GM21576 (cell line): ENCODE measurements around the gene KCNJ12.
"Not testable (repeated sequence)": the region's sequence is repeated elsewhere in the genome, so short reads cannot be mapped to it uniquely, and the experiment has no call there.

ENCODE experiments used
- ATAC-seq: cut with Tn5 transposase; IDR thresholded peaks from one replicate; pipeline ENCODE4 v1.9.1; 2021; ENCODE audit warnings: mild to moderate bottlenecking, moderate library complexity; ENCODE audit not compliant: unreplicated experiment

KCNJ12 gene

GRCh38 chr17:21376081-21376758 lies at the start of gene KCNJ12:
Gene KCNJ12 (plus strand): TSS chr17:21376357. CDS start chr17:21415343, 38,986 bp downstream.
- ATAC-seq: no peak

- ATAC-seq: peak; percentile 63
Observed at GRCh38 chr17:21327921-21328320, 48.2 kb upstream of the KCNJ12 start.

- ATAC-seq: not testable (repeated sequence)
Observed at GRCh38 chr17:21328778-21329177, 47.4 kb upstream of the KCNJ12 start.

GRCh38 chr17:21330436-21331160 lies 45.6 kb upstream of the KCNJ12 start:
- ATAC-seq: no peak

GRCh38 chr17:21336541-21337294 lies 39.4 kb upstream of the KCNJ12 start:
- ATAC-seq: not testable (repeated sequence)

- not testable (repeated sequence) for ATAC-seq
Observed at GRCh38 chr17:21337981-21338625, 38.1 kb upstream of the KCNJ12 start.

- ATAC-seq: no peak
Observed at GRCh38 chr17:21339011-21339410, 37.1 kb upstream of the KCNJ12 start.

GRCh38 chr17:21339571-21339970 lies 36.6 kb upstream of the KCNJ12 start:
- not testable (repeated sequence) for ATAC-seq

GRCh38 chr17:21340407-21340806 lies 35.8 kb upstream of the KCNJ12 start:
- not testable (repeated sequence) for ATAC-seq

- not testable (repeated sequence) for ATAC-seq
Observed at GRCh38 chr17:21341279-21341678, 34.9 kb upstream of the KCNJ12 start.

GRCh38 chr17:21341925-21342540 lies 34.1 kb upstream of the KCNJ12 start:
- not testable (repeated sequence) for ATAC-seq

GRCh38 chr17:21343061-21343949 lies 32.9 kb upstream of the KCNJ12 start:
- not testable (repeated sequence) for ATAC-seq

- not testable (repeated sequence) for ATAC-seq
Observed at GRCh38 chr17:21344801-21345200, 31.4 kb upstream of the KCNJ12 start.

- ATAC-seq: no peak
Observed at GRCh38 chr17:21345236-21345635, 30.9 kb upstream of the KCNJ12 start.

GRCh38 chr17:21346107-21346506 lies 30.1 kb upstream of the KCNJ12 start:
- ATAC-seq: not testable (repeated sequence)

GRCh38 chr17:21346651-21347250 lies 29.4 kb upstream of the KCNJ12 start:
- ATAC-seq: not testable (repeated sequence)

GRCh38 chr17:21347660-21348059 lies 28.5 kb upstream of the KCNJ12 start:
- ATAC-seq: not testable (repeated sequence)

GRCh38 chr17:21348081-21348925 lies 27.9 kb upstream of the KCNJ12 start:
- not testable (repeated sequence) for ATAC-seq
